ENCODE data around the gene LRP1.

Gene LRP1

DNA sequence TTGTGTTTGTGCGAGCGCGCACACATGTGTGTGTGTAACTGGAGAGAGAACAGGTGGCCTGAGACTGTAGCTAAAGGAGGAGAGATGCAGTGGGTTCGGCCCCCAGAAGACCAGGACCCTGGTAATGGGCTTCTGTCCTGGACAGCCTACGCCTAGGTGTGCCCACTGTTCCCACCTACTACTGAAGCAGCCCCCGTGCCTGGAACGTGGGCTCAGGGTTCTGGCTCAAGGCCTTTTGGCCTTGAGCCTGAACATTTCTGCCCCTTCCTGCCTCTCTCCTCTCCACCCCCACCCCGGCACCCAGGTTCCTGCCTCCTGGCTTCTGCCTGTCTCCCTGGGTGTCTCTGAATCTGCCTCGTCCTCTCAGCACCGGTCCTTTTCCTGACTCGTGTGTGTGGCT, 86.8 kb downstream of the LRP1 start:
- DNase-seq = no peak

DNA sequence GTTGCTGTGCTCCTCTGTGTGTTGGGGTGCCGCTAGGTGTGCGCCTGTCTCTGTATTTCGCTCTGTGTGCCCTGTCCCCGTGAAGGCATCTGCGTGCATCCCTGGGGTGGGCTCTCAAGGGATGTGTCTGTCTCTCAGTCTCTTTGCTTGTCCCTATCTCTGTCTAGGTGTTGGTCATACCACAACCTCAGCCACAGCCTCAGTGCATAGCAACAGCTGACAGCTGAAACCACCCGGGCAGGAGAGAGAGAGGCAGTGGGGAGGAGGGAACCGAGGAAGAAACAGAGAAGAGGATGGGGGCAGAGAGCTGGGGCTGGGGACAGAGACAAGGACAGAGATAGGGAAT, 87.4 kb downstream of the LRP1 start:
- no peak for DNase-seq

DNA sequence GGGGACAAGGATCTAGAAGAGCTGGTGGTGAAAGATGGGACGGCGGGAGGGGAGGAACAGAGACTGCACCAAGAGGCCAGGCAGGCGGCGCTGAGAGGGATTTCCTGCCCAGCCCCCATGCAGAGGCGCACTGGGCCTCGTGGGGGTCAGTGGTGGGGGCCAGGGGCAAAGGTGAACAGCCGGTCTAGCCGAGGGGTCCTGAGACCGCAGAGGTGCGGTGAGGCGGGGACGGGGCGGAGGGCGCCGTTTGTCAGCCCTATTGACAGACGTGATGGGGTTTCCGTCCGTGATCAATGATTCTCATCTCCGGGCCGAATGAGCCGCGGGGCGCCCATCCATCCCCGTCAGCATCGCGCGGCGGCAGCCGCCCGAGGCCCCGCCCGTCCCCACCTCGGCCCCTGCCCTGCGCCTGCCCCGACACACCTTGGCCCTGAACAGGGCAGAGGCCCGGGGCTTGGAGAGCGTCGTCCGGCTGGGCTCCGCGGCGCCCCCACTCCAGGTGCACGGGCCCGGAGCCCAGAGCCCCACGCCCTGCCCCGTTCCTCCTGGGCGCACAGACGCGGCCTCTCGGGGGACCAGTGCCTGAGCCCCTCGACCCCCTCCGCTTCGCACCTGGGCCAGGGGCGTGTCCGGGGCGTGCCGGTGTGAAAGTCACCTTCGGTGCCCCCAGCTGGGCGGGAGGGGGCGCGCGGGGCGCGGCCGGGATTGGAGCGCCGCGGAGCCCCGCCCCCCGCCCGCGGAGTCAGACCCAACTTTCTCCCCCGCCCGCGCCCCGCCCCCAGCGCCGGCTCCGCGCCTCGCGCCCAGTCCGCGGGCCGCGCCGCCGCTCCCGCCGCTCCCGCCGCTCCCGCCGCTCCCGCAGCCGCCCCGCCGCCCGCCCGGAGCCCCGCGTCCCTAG, 88.0 kb downstream of the LRP1 start, which contains the start of gene NXPH4:
Gene NXPH4, plus strand, starts transcription at position 781 of the 898 bp plus-strand sequence. CDS start 176 bp downstream, outside the sequence.
- DNase-seq = peak in 2 of 4 experiments; percentile 14 to 51

GRCh38 chr12:57216921-57217879, 88.9 kb downstream of the LRP1 start:
- DNase-seq = no peak

DNA sequence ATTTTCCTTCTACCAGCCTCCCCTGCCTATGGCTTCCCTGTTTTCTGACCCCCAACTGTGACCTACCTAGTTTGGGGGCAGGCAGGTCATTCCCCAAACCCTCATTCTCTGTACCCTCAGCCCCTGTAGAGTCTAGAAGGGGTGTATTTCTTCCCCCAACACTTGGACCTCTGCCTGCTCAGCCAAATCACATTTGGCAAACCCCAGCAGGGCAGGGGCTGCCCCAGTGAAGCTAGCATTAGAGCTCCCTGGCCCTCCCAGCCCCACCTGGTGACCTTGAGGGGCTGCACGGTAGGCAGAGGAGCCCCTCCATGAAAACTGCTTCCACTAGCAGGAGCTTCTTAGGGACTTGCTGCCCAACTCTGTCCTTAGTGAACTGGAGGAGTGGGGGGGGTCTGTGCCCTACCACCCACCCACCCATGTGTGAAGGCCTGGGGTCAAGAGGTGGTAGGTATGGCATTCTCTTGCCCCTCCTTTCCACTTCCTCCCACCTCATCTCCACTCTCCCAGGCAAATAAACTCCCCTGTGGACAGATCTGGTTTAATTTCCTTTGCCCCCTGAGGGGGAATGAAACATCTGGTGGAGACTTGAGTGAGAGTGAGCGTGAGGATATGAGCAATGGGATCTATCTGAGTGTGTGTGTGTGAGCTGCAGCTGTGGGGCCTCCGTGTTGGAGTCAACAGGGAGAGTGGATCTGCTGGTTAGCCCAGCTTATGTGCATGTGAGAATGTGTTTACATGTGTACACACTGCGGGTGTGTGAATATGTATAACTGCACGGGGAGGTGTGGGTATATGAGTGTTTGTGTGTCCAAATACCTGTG, 90.0 kb downstream of the LRP1 start:
- DNase-seq = no peak

GRCh38 chr12:57219205-57219992, 91.1 kb downstream of the LRP1 start:
- DNase-seq = no peak

- no peak for DNase-seq
Observed at GRCh38 chr12:57219993-57220754, 91.9 kb downstream of the LRP1 start.

- DNase-seq = no peak
Observed at GRCh38 chr12:57220770-57221168, 92.5 kb downstream of the LRP1 start.

GRCh38 chr12:57221169-57221917, 93.1 kb downstream of the LRP1 start:
- no peak for DNase-seq

DNA sequence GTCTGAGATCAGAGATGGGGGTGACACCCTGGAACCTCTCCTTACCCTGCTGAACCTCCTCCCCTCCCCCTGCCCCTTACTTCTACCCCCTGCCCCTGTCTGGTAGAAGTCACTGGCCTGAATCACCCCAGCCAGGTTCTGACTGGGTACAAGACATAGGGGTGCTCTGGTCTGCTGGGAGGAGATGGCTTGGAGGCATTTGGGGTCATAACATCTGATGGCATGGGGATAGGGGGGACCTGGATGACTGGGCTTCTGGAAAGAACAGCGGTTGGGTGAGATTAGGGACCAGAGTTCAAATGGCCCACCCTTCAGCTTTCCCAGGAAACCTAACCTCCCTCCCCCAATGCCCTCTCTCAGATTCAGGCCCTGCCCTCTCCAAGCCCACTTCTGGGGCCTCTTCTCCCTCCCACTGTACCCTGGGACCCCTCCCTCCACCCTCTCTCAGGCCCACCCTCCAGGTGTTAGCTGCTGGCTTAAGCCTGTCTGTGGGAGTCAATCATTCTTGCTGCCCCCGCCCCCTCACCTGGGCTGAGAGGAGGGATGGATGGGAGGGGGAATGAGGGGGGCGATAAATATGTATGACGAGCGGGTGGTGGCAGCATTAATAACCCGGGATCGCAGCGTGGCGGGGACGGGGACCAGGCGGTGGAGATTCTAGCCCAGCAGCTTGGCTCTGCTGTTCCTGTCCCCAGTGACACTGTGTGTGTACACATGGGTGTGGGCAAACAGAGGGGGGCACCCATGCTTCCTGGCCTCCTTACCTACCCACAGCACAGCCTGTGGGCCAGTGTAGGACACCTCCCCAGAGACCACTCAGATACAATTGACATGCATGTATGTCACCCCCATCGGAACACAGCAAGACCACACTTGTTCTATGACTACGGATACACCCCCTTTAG, 94.3 kb downstream of the LRP1 start:
- DNase-seq = no peak

GRCh38 chr12:57223191-57224165, 95.2 kb downstream of the LRP1 start:
- DNase-seq = no peak

GRCh38 chr12:57224278-57224972, 96.1 kb downstream of the LRP1 start:
- DNase-seq = no peak

GRCh38 chr12:57224973-57225679, 96.8 kb downstream of the LRP1 start:
- DNase-seq = peak in 2 of 4 experiments; percentile 26 to 62

- DNase-seq = no peak
Observed at GRCh38 chr12:57225680-57226210, 97.5 kb downstream of the LRP1 start.

DNA sequence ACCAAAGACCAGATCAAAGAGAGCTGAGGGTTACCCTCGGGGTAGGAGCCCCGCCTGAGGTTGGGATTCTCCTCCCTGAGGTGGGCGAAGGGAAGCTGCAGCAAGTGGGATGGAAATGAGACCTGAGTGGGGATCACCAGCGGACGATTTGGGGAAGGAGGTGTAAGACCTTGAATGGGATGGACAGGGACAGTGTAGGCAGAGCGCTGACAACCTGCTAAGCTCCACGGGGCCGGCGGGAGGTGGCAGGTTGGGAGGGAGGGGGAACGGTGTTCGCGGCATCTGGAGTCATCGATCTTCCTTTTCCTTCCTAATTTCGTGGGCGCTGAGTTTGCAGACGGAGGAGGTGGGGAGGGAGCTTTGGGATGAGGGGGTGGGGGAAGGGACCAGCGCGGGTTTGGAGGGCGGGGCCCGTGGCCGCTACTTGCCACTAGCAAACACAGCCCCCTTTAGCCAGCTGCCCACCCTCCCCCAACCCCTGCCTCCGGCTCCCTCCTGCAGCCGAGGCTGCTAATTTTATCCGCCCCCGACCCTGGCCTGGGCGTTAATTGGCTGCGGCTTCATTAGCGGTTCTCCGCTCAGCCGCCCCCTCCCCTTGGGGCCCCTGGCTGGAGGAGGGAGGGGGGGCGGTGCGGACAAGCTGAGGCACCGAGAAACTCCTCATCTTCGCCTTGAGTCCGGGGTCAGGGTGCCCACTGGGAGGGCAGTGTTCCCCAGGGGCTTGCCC, 98.5 kb downstream of the LRP1 start:
- no peak for DNase-seq

Measured in activated naive CD4-positive, alpha-beta T cell (primary cell).